GM19455 (cell line): Measurements from ENCODE around the gene CEBPG.

Experiments
- ATAC-seq: cut with Tn5 transposase; IDR thresholded peaks from one replicate; pipeline ENCODE4 v1.9.1; 2021; ENCODE audit not compliant: unreplicated experiment

CEBPG gene

DNA sequence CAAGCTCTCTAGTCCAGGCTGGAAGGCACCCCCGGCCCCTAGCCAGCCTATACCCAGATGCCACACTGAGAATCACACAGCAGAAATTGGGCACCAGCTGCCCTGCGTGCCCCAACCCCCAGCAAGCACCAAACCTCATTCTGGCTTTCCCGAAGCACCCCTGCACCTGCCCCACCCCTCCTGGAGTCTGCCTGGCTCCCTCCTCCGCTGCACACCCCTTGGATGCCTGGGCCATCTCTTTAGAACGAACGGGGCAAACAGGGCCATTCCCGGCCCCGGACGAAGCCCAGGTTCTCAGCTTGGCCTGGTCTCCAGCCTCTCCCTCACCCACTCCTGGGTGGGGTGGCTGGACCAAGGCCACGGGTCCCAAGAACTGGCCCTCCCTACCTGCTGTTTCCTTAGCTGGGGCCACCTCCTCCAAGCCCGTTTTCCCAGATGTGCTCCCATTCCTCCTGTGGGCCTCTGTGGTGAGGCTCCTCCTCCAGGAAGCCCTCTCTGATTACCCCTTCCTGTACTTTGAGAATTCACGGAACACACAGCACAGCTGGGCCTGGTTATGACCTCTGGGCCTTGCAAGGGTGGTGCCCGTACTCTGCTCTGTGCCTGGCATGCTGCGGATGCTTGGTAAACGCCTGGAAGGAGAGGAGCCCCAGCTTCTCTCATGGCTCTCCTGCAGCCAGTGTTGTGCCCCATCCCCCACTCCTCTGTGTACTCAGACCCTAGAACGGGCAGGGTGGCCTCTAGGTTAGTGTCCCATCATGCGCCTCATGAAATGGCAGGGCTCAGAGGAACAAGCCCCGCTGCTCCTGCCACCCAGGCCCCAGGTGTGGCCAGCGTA is 21.4 kb downstream of the CEBPG start:
- no peak for ATAC-seq

DNA sequence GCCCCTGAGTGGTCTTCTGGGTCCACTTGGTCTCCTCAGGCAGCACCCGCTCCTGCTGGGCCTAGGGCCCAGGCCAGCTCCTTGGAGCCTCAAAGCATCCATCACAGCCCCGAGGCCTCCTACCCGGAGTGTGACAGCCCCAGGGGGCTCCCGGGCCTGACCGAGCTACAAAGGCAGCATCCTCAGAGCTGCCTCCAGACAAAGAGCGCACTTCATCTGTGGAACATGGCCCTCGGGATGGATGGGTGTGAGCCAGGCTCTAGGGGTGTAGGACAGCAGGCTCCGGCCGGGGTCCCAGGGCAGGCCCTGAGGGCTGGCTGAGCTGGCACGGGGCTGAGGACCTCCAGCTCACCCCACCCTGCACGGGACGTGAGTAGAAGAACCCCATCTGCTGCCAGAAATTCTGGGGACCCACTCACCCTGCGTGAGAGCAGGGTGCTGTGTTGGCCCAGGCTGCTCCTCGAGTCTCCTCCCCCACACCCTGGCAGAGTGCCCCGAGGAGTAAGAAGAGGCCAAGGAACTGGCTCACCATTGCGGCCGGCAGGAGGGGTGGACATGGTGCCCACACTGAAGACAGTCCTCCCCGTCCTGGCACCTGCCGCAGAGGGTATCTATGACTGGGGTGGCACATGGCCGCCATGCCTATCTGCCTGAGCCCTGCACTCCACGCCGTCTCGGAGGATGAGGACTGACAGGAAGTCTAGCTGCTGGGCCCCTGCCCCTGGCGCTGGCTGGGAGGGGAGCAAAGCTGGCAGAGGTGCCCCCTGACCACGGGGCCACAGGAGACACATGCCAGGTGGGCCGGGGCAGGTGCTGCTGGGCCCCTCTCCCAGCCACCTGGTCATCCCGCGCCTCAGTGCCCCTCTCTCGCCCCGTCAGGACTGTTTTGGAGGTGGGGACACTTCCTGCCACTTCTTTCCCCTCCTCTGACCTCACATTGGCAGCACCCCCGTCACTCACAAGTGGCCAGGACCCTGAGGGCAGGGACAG is 22.3 kb downstream of the CEBPG start:
- no peak for ATAC-seq

GRCh38 chr19:33396701-33397535 is 23.4 kb downstream of the CEBPG start:
- no peak for ATAC-seq

- no peak for ATAC-seq
Measured at GRCh38 chr19:33397536-33398360, 24.2 kb downstream of the CEBPG start.

- no peak for ATAC-seq
Measured at GRCh38 chr19:33398361-33399060, 25.0 kb downstream of the CEBPG start.

- ATAC-seq: no peak
Measured at GRCh38 chr19:33399081-33399744, 25.7 kb downstream of the CEBPG start.

DNA sequence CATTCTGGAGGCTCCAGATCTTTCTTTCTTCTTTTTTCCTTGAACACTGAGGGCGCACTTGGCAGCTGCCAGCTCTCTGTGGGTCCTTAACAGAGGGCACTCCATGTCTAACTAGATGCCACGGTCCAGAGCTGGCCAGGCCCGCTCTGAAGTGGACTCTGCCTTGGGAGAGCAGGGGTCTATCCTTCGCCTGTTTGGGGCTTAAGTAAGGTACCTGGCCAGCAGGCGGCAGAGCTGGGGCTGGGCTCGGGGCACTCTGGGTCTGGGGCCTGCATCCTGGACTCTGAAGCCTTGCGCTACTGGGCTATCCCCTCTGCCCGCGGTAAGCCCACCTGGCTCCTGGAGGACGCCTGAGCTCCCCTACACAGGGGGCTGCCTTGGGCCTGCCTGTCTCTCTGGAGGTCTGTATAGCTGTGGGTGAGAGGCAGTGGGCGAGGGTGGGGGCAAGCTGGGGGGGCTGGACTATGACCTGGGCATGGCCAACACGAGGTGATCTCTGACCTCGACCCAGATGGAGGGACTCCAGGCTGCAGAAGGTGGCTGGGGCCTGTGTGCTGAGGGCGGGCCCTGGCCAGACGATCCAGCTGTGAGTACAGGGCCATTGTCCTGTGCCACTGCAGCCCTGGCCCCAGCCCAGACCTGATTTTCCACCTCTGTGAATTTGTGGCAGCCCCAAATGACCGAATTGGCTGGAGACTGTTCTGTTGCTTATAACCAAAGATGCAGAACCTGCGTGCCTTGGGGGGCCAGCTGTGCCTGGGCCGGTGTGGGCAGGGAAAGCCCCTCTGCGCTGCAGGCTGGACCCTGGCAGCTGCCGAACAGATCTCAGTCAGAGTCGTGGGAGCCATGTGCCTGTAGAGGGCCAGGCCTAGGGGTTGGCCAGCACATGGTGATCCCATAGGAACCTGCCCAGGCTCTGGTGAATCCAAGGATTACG is 26.5 kb downstream of the CEBPG start:
- no peak for ATAC-seq

- ATAC-seq: no peak
Measured at GRCh38 chr19:33400856-33401682, 27.6 kb downstream of the CEBPG start.

- ATAC-seq: no peak
Measured at GRCh38 chr19:33401683-33402420, 28.3 kb downstream of the CEBPG start.

DNA sequence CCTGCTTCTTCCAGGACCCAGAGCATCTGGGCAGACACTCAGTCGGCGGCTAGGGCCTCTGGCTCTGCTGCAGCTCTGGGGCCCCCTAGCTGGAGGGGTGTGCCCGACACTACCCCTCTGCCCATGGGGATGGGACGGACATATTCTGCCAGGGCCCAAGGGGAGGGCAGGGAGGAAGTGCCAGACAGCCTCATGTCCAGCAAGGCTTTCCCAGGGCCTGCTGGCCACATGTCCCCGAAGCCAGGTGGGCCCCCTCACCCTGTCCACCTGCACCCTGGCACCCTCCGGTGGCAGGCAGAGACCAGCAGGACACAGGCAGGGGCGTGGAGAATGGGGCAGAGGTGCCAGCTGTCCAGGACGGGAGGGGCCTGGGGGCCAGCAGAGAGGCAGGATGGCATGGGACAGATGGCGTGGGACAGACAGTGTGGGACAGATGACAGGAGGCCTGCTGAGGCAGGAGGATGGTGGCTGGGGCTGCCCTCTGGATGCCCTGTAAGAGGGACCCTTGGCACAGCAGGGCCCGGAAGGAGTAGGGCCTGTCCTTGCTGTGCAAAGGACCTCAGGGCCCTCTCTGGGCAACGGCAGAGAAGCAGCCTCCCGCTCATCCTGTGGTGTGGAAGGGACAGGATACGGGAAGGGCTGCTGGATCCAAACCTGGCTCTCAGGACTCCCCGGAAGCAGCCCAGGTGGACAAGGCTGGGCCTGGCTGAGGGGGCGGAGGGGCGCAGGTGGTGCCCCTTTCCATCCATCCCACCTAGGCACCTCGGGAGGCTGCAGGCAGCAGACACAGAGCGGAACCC is 29.1 kb downstream of the CEBPG start:
- no peak for ATAC-seq

- no peak for ATAC-seq
Measured at GRCh38 chr19:33403221-33403972, 29.9 kb downstream of the CEBPG start.

- ATAC-seq: no peak
Measured at GRCh38 chr19:33403973-33404304, 30.4 kb downstream of the CEBPG start.

GRCh38 chr19:33404506-33405253 is 31.2 kb downstream of the CEBPG start:
- no peak for ATAC-seq

DNA sequence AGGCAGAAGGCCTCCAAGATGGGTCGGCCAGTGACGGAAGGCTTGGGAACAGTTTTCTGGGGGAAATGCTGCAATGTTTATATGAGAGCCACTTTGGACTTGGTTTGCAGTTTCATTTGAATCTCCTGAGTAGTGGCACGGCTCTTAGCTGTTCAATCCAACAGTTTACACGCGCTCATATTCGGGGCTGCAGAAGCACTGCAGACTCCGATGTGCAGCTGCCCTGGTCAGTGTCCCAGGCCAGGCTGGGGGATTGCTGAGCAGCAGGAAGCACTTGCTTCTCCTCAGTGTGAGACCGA is 31.7 kb downstream of the CEBPG start:
- ATAC-seq: no peak
